ENCODE measurements around the gene COL6A1.
"Not testable (repeated sequence)": the region's sequence is repeated elsewhere in the genome, so short reads cannot be mapped to it uniquely, and the experiment has no call there.

COL6A1 gene

GRCh38 chr21:45973475-45974072 is 8.0 kb upstream of the COL6A1 start:
- TF ChIP-seq CTCF (IDR thresholded peaks at IDR 0.05; ENCODE audit: low read depth, low read length): peak; percentile 83
- peak overlapping the region; percentile 33 to 47 for H3K4me3 ChIP-seq (replicated peaks in 1 of 2; ENCODE audit: low read depth in 2 of 2, low read length in 2 of 2)
- DNase-seq (ENCODE audit: low read depth in 2 of 2): peak; percentile 90 to 93

GRCh38 chr21:45974073-45975019 is 7.2 kb upstream of the COL6A1 start:
- peak; percentile 71 to 75 for DNase-seq (ENCODE audit: low read depth in 2 of 2)
- H3K4me3 ChIP-seq (replicated peaks in 1 of 2; ENCODE audit: low read depth in 2 of 2, low read length in 2 of 2): peak overlapping the region; percentile 19 to 47
- no peak for TF ChIP-seq CTCF (IDR thresholded peaks at IDR 0.05; ENCODE audit: low read depth, low read length)

- DNase-seq (ENCODE audit: low read depth in 2 of 2): peak; percentile 48 to 52
- H3K4me3 ChIP-seq (replicated peaks in 1 of 2; ENCODE audit: low read depth in 2 of 2, low read length in 2 of 2): peak overlapping the region in 1 of 2 donors; percentile 8
- no peak for TF ChIP-seq CTCF (IDR thresholded peaks at IDR 0.05; ENCODE audit: low read depth, low read length)
Measured at GRCh38 chr21:45975020-45975666, 6.4 kb upstream of the COL6A1 start.

GRCh38 chr21:45975667-45976409 is 5.7 kb upstream of the COL6A1 start:
- DNase-seq (ENCODE audit: low read depth in 2 of 2); H3K4me3 ChIP-seq (replicated peaks in 1 of 2; ENCODE audit: low read depth in 2 of 2, low read length in 2 of 2): not testable (repeated sequence)

- no peak for TF ChIP-seq CTCF (IDR thresholded peaks at IDR 0.05; ENCODE audit: low read depth, low read length)
- H3K4me3 ChIP-seq (replicated peaks in 1 of 2; ENCODE audit: low read depth in 2 of 2, low read length in 2 of 2): no peak overlapping the region
- no peak for DNase-seq (ENCODE audit: low read depth in 2 of 2)
Measured at GRCh38 chr21:45976701-45977311, 4.8 kb upstream of the COL6A1 start.

GRCh38 chr21:45977396-45977795 is 4.2 kb upstream of the COL6A1 start:
- no peak for TF ChIP-seq CTCF (IDR thresholded peaks at IDR 0.05; ENCODE audit: low read depth, low read length)
- no peak for DNase-seq (ENCODE audit: low read depth in 2 of 2)
- H3K4me3 ChIP-seq (replicated peaks in 1 of 2; ENCODE audit: low read depth in 2 of 2, low read length in 2 of 2): no peak overlapping the region

Measured in cardiac fibroblast (primary cell).